T follicular helper cell (primary cell): ENCODE results near the gene INHBE.
"Not testable (repeated sequence)": the region's sequence is repeated elsewhere in the genome, so short reads cannot be mapped to it uniquely, and the experiment has no call there.

Experiments
- DNase-seq: peaks from one replicate; pipeline ENCODE4 v3.0.0-alpha.2; 2020; ENCODE audit warnings: low read depth

Gene INHBE

GRCh38 chr12:57497223-57498131, 42.4 kb downstream of the INHBE start:
- no peak for DNase-seq

DNA sequence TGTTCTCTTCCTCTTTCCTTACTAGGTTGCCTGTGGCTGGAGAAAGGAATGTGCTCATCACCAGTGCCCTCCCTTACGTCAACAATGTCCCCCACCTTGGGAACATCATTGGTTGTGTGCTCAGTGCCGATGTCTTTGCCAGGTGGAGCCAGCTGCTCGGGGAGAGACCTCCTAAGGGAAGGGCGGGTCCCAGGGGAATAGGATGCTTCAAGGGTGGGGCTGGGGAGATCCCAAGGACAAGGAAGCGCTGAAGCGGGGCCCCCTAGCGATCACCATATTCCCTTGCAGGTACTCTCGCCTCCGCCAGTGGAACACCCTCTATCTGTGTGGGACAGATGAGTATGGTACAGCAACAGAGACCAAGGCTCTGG, 43.0 kb downstream of the INHBE start:
- no peak for DNase-seq

GRCh38 chr12:57498571-57498970, 43.5 kb downstream of the INHBE start:
- DNase-seq: no peak

GRCh38 chr12:57500213-57500612, 45.1 kb downstream of the INHBE start:
- DNase-seq: no peak

- DNase-seq: not testable (repeated sequence)
These were observed 47.3 kb downstream of the INHBE start for GRCh38 chr12:57502311-57502969.

GRCh38 chr12:57506541-57506940, 51.4 kb downstream of the INHBE start:
- not testable (repeated sequence) for DNase-seq
